ENCODE data around the gene TCERG1. TPM values are rescaled to one million over a fixed set of nuclear protein-coding genes. Genes with fewer than 3 reads are reported as not detected.

TCERG1 gene
- total RNA-seq, 2 experiments from 2014 or later, result 126 to 132 TPM

DNA sequence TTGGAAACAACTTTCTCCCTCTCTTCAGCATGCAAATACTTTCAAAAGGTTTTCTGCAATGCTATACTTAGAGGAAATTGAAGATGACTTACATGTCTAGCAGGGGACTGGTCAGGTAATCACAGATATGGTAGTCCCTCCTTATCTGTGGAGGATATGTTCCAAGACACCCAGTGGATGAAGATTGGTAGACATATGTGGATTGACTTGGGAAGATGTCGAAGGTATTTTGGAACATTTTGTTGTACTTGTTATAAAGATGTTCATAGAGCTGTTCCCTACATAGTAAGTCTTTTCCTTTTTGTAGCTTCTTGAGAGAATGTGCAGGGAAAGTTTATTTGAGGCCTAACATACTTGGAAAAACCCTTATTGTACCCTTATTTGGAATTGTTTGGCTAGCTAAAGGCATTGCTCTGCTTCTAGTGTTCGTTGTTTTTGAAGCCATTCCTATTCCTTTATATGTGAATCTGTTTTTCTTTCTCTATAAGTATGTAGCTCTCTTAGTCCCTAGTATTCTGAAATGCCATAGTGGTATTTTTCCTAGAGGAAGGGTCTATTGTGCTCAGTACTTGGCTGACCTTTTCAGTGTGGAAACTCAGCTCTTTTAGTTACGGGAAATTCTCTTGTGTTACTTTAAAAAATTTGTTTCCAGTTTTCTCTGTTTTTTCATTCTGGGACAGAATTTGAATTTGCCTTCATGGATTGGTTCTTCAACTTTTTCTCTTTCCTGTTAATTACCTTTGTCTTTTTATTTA lies 43.1 kb downstream of the TCERG1 start:
- ChIA-PET CTCF (no interaction called here), POLR2A (interaction anchor here (0.6 kb wide), 1 partner anchor 355 kb away, joined by 5 read pairs; no protein-coding TSS in a partner anchor)
- H3K4me1 Mint-ChIP-seq, result no peaks in the 10 kb centered on the region
- no peaks in the 10 kb centered on the region for H3K9me3 Mint-ChIP-seq (ENCODE audit: low read depth)
- DNase-seq, result no peak
- peaks cover 47% of the 10 kb centered on the region for H3K36me3 Mint-ChIP-seq (ENCODE audit: low read depth)
- no peak for ATAC-seq
- no peak overlapping the region for H3K27ac Mint-ChIP-seq
- H3K4me3 Mint-ChIP-seq, result no peak overlapping the region
- intact Hi-C loops (cut with DNase I, micrococcal nuclease), result no loop called here
- H3K27me3 Mint-ChIP-seq, result no peaks in the 10 kb centered on the region

DNA sequence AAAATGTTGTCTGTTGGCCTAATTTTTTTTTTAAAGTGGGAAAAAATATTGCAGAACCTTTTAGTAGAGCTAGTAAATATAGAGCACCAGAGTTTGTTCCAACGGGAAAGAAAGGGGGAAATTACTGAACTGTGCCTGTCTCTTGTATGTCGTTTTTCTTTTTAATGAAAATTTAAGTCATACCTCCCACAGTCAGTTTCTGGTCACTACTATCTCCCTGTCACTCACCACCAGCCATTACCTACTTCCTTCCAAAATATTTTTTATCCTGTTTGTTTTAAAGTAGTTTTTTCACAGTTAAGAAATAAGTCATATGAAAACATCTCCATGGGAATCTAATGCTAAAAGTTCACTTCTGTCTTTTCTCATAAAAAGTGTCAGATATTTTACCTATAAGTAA lies 47.5 kb downstream of the TCERG1 start:
- no peaks in the 10 kb centered on the region for H3K9me3 Mint-ChIP-seq (ENCODE audit: low read depth)
- CTCF ChIA-PET, result no interaction called here
- H3K27me3 Mint-ChIP-seq, result no peaks in the 10 kb centered on the region
- DNase-seq (no peak), ATAC-seq (no peak)
- no peak overlapping the region for H3K4me3 Mint-ChIP-seq
- peaks cover 43% of the 10 kb centered on the region for H3K36me3 Mint-ChIP-seq (ENCODE audit: low read depth)
- POLR2A ChIA-PET, result no interaction called here
- intact Hi-C loops (cut with DNase I, micrococcal nuclease), result no loop called here
- H3K4me1 Mint-ChIP-seq, result no peaks in the 10 kb centered on the region
- no peak overlapping the region for H3K27ac Mint-ChIP-seq

DNA sequence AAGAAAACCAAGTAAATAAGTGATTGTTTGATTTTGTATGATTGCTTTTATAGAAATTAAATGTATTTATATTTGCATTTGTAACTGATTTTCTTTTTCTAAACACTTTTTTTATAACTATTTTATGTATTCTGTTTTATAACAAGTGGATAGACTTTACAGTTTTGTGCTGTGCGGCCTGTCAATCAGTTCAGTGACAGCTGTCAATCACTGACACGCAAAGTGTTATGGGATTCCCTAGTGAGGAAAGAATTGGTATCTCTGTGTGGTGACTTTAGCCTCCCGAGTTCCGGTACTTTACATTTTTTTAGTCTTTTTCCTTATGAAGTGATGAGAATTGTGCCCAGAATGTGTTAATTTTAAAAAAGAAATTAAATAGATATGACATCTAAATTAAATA lies 52.5 kb downstream of the TCERG1 start:
- CTCF ChIA-PET, result interaction anchor here (0.7 kb wide), 1 partner anchor 22 kb away, joined by 4 read pairs; no protein-coding TSS in a partner anchor
- DNase-seq, result no peak
- H3K36me3 Mint-ChIP-seq (ENCODE audit: low read depth), result peaks cover 38% of the 10 kb centered on the region
- intact Hi-C loops (cut with DNase I, micrococcal nuclease), result loop anchor here (5.0 to 10.0 kb wide), 2 partner anchors 32 to 215 kb away; no protein-coding TSS in a partner anchor
- H3K4me3 Mint-ChIP-seq, result no peak overlapping the region
- H3K27ac Mint-ChIP-seq, result no peak overlapping the region
- H3K9me3 Mint-ChIP-seq (ENCODE audit: low read depth), result no peaks in the 10 kb centered on the region
- no peak for ATAC-seq
- no peaks in the 10 kb centered on the region for H3K27me3 Mint-ChIP-seq
- POLR2A ChIA-PET, result no interaction called here
- H3K4me1 Mint-ChIP-seq, result no peaks in the 10 kb centered on the region

DNA sequence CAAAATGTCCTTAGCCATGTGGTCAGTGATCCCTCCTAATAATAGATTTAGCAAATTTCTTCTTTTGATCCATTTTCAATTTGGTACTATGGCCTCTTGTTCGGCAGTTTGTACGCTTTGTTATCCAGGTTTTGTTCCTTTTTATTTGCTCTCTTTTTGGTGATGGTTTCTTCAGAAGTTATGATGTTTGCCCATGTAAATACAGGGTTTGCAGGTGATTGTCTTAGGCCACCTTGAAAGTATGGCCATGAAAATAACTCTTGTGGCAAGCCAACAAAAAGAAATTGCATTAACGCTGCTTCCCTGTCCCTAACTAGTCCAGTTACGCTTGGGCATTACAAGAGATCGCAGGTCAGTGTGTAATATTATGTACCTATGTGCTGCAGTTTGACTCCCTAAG lies 60.3 kb downstream of the TCERG1 start:
- POLR2A ChIA-PET, result no interaction called here
- DNase-seq, result no peak
- no peaks in the 10 kb centered on the region for H3K9me3 Mint-ChIP-seq (ENCODE audit: low read depth)
- no peaks in the 10 kb centered on the region for H3K27me3 Mint-ChIP-seq
- no peak overlapping the region for H3K27ac Mint-ChIP-seq
- H3K4me3 Mint-ChIP-seq, result no peak overlapping the region
- intact Hi-C loops (cut with DNase I, micrococcal nuclease), result loop anchor here in 1 of 2 experiments (10.0 kb wide), 1 partner anchor 223 kb away; no protein-coding TSS in a partner anchor
- no peaks in the 10 kb centered on the region for H3K4me1 Mint-ChIP-seq
- CTCF ChIA-PET, result no interaction called here
- peaks cover 56% of the 10 kb centered on the region for H3K36me3 Mint-ChIP-seq (ENCODE audit: low read depth)
- ATAC-seq, result no peak

DNA sequence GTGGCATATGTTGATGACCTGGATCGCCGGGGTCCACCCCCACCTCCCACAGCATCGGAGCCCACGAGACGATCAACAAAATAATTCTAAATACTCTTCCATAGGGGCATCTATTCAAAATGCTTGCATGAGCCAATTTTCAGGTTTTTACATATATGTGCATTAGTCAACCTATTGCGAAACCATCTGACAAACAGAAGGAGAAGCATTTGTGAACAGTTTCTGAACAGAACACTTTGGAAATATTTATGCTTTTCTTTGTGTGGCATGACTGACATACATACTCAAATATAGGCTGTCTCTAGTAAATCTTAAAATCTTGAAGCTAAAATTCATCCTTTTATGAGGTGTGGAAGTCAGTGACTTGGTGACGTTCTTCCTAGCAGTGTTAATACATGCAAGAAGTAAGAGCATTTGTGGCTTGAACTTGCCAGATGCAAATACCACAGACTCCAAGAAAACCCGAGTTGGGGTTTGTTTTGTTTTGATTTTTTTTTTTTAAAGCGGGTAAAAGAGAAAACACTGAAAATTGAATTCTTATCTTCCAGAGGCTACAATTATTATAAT lies 63.5 kb downstream of the TCERG1 start:
- Mint-ChIP-seq H3K4me3 (no peak overlapping the region), H3K27me3 (no peaks in the 10 kb centered on the region), H3K9me3 (ENCODE audit: low read depth) (no peaks in the 10 kb centered on the region), H3K27ac (no peak overlapping the region), H3K4me1 (no peaks in the 10 kb centered on the region), H3K36me3 (ENCODE audit: low read depth) (peaks cover 40% of the 10 kb centered on the region)
- CTCF ChIA-PET, result interaction anchor here (0.6 kb wide), 1 partner anchor 348 kb away, joined by 3 read pairs; no protein-coding TSS in a partner anchor
- intact Hi-C loops (cut with DNase I, micrococcal nuclease), result no loop called here
- no peak for ATAC-seq
- POLR2A ChIA-PET, result no interaction called here
- no peak for DNase-seq

DNA sequence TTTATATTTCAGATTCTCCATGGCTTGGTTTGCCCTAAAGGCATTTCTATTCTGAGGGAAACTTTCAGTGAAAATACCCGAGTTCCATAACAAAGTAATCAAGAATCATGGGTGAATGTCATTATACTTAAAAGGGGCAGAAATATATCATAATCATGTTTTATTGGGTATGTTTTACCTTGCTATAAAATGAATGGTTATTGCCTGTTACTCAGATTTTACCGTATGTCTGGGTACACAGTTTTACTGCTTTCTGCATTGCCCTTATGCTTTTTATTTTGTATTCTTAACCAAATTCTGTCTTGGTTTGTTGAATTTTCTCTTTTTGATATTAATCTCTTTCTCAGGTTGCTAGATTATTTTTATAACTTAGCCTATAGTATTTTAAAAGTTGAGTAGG lies 66.3 kb downstream of the TCERG1 start:
- no peaks in the 10 kb centered on the region for H3K27me3 Mint-ChIP-seq
- no peaks in the 10 kb centered on the region for H3K4me1 Mint-ChIP-seq
- ChIA-PET POLR2A (interaction anchor here (0.6 to 0.9 kb wide), 2 partner anchors 8 to 200 kb away, joined by 3 to 8 read pairs; no protein-coding TSS in a partner anchor), CTCF (interaction anchor here (1.7 kb wide), 1 partner anchor 676 kb away, joined by 6 read pairs; no protein-coding TSS in a partner anchor)
- DNase-seq (no peak), ATAC-seq (no peak)
- no peaks in the 10 kb centered on the region for H3K9me3 Mint-ChIP-seq (ENCODE audit: low read depth)
- peaks cover 23% of the 10 kb centered on the region for H3K36me3 Mint-ChIP-seq (ENCODE audit: low read depth)
- no peak overlapping the region for H3K4me3 Mint-ChIP-seq
- no peak overlapping the region for H3K27ac Mint-ChIP-seq
- intact Hi-C loops (cut with DNase I, micrococcal nuclease), result no loop called here

DNA sequence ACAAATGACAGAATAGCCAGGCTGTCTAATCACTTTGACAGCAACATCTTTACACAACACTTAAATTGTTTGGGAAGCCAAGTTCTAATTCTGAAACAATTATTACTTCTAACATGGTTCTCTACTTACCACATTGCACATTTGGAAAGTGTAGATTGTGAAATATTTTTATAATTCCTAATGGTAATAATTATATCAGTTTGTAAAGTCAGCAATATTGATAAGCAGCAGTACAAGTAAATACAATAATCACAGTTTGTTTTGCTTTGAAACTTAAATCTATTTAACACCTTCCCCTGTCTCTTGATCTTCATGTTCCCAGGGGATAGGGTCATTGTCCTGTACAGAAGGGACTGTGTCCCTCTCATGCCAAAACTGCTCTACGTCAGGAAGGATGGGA lies 67.4 kb downstream of the TCERG1 start:
- peaks cover 1% of the 10 kb centered on the region for H3K27me3 Mint-ChIP-seq
- H3K4me3 Mint-ChIP-seq, result no peak overlapping the region
- no peak for ATAC-seq
- H3K36me3 Mint-ChIP-seq (ENCODE audit: low read depth), result peaks cover 18% of the 10 kb centered on the region
- intact Hi-C loops (cut with DNase I, micrococcal nuclease), result no loop called here
- H3K9me3 Mint-ChIP-seq (ENCODE audit: low read depth), result no peaks in the 10 kb centered on the region
- POLR2A ChIA-PET, result no interaction called here
- CTCF ChIA-PET, result interaction anchor here (1.7 kb wide), 1 partner anchor 674 kb away, joined by 6 read pairs; no protein-coding TSS in a partner anchor
- no peak for DNase-seq
- H3K4me1 Mint-ChIP-seq, result no peaks in the 10 kb centered on the region
- no peak overlapping the region for H3K27ac Mint-ChIP-seq

DNA sequence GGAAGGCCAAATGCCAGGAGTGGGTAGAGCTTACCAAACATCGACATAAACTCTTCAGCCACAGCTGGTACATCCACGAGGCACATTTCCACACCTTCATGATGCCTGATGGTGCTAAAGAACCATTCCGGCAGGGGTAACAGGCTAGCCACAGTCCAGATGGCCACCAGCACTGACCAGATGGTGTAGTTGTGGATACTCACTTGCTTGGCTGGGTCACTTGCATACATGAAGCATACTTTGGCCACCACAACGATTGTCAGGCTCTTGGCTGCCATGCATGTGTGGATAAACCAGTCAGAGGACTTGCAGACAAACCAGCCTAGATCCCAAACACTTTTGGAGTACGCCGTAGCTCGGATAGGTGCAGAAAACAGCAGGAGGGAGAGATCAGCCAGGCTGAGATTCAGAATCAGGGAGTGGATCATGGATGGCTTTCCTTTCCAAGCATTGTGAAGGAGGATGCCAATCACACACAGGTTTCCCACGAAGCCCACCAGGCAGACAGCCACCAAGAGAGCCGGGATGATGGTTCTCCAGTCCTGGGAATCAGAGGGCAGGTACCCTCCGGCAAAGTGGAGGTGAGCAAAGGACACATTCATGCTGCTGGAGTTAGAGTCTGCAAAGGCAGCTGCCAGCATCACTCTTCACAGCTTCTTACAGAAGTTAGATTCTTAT lies 68.5 kb downstream of the TCERG1 start:
- intact Hi-C loops (cut with DNase I, micrococcal nuclease), result no loop called here
- ChIA-PET POLR2A (no interaction called here), CTCF (interaction anchor here (0.6 to 2.7 kb wide), 3 partner anchors 17 to 47 kb away, joined by 3 to 19 read pairs (median 3); no protein-coding TSS in a partner anchor)
- Mint-ChIP-seq H3K4me1 (no peaks in the 10 kb centered on the region), H3K27me3 (peaks cover 2% of the 10 kb centered on the region), H3K27ac (no peak overlapping the region), H3K9me3 (ENCODE audit: low read depth) (no peaks in the 10 kb centered on the region), H3K36me3 (ENCODE audit: low read depth) (peaks cover 11% of the 10 kb centered on the region), H3K4me3 (no peak overlapping the region)
- DNase-seq, result no peak
- no peak for ATAC-seq

DNA sequence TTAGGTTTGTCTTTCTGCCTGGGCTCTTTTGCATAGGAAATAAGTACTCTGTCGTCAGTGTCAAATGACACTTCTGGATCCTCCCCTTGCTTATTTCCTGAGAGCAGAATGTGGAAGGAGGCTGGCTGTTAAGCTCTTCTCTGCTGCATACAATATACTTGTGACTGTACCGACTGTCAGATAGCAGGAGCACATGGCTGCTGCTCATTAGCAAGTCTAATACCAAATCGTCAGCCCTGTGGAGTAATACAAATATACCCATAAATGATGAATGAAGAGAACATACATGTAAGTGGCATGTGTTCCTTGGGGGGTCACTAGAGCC lies 69.0 kb downstream of the TCERG1 start, which contains the start of gene GPR151:
GPR151 (minus strand) TSS at position 40 of the 325 bp plus-strand sequence. CDS start 77 bp downstream, outside the sequence.
- DNase-seq (no peak), ATAC-seq (no peak)
- H3K4me1 Mint-ChIP-seq, result no peaks in the 10 kb centered on the region
- H3K27ac Mint-ChIP-seq, result no peak within 1 kb of the TSS
- no peaks in the 10 kb centered on the region for H3K9me3 Mint-ChIP-seq (ENCODE audit: low read depth)
- CTCF ChIA-PET, result interaction anchor here (0.6 to 2.7 kb wide), 3 partner anchors 16 to 47 kb away, joined by 3 to 19 read pairs (median 3); no protein-coding TSS in a partner anchor
- intact Hi-C loops (cut with DNase I, micrococcal nuclease), result no loop called here
- H3K4me3 Mint-ChIP-seq, result no peak within 1 kb of the TSS
- peaks cover 6% of the 10 kb centered on the region for H3K36me3 Mint-ChIP-seq (ENCODE audit: low read depth)
- H3K27me3 Mint-ChIP-seq, result peaks cover 2% of the 10 kb centered on the region
- POLR2A ChIA-PET, result no interaction called here

DNA sequence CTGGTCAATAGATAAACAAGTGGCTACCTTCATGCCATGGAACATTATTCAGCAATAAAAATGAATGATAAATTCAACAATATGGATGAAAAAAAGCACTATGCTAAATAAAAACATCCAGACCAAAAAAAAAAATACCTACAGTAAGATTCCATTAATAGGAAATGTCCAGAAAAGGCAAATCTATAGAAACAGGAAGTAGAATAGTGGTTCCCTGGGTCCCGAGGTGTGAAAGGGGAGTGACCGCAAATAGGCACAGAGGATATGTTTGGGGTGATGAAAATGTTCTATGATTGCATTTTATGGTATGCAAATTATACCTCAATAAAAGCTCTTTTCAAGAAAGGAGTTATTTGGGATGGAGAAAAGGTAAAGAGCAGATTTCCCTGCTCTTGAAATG lies 72.4 kb downstream of the TCERG1 start:
- Mint-ChIP-seq H3K27me3 (peaks cover 2% of the 10 kb centered on the region), H3K4me1 (no peaks in the 10 kb centered on the region), H3K36me3 (ENCODE audit: low read depth) (no peaks in the 10 kb centered on the region), H3K9me3 (ENCODE audit: low read depth) (no peaks in the 10 kb centered on the region), H3K4me3 (no peak overlapping the region), H3K27ac (no peak overlapping the region)
- ATAC-seq, result no peak
- no peak for DNase-seq
- intact Hi-C loops (cut with DNase I, micrococcal nuclease), result no loop called here
- POLR2A ChIA-PET, result no interaction called here
- CTCF ChIA-PET, result interaction anchor here (0.7 kb wide), 2 partner anchors 85 to 135 kb away, joined by 3 to 5 read pairs; no protein-coding TSS in a partner anchor

DNA sequence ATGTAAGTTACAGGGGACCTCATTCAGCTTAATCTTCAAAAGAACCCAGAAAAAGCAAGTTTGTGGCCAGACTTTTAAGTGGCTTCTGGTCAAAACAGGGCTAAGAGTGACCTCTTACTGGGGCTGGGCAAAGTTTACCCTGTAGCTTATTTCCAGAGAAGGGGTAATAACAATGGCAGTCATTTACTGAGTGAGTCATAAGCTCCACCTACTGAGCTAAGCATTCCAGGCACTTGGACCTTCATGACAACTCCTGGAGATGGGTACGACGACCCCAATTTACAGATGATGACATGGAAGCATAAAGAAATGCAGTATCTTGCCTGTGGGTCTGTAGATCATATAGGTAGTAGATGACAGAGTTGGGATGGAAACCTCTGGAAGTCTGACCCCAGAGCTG lies 73.6 kb downstream of the TCERG1 start:
- no peaks in the 10 kb centered on the region for H3K36me3 Mint-ChIP-seq (ENCODE audit: low read depth)
- ChIA-PET POLR2A (interaction anchor here (0.6 kb wide), 1 partner anchor 8 kb away, joined by 3 read pairs; no protein-coding TSS in a partner anchor), CTCF (interaction anchor here (0.7 to 1.7 kb wide), 4 partner anchors 11 to 764 kb away, joined by 3 to 9 read pairs (median 4); no protein-coding TSS in a partner anchor)
- ATAC-seq (no peak), DNase-seq (no peak)
- no peaks in the 10 kb centered on the region for H3K9me3 Mint-ChIP-seq (ENCODE audit: low read depth)
- no peak overlapping the region for H3K27ac Mint-ChIP-seq
- intact Hi-C loops (cut with DNase I, micrococcal nuclease), result no loop called here
- H3K4me3 Mint-ChIP-seq, result no peak overlapping the region
- no peaks in the 10 kb centered on the region for H3K4me1 Mint-ChIP-seq
- H3K27me3 Mint-ChIP-seq, result peaks cover 2% of the 10 kb centered on the region

Data from activated CD4-positive, alpha-beta T cell treated with anti-CD3 and anti-CD28 coated beads for 36 hours (primary cell).